ENCODE results near the gene CRKL. TPM values are rescaled to one million over a fixed set of nuclear protein-coding genes. Genes with fewer than 3 reads are reported as not detected.
"Not testable (repeated sequence)": the region's sequence is repeated elsewhere in the genome, so short reads cannot be mapped to it uniquely, and the experiment has no call there.

CRKL gene
- total and polyA plus RNA-seq, 2 of the 4 experiments (the other 2 are of a cell fraction): 20.6 to 35.5 TPM

- H3K4me2 ChIP-seq (ENCODE audit: low read depth, low read length); ATAC-seq (ENCODE audit: low read depth); H2AK9ac ChIP-seq (replicated peaks; ENCODE audit: low read depth, low read length, poor library complexity); H2BK5ac ChIP-seq (ENCODE audit: low read depth, low read length, poor library complexity, severe bottlenecking); H2BK15ac ChIP-seq (ENCODE audit: low read depth, low read length); H3K18ac ChIP-seq (ENCODE audit: low read depth, low read length); H2BK20ac ChIP-seq (ENCODE audit: low read depth, low read length); intact Hi-C loops (cut with micrococcal nuclease); H3K4me3 ChIP-seq (ENCODE audit: insufficient read depth, low read depth, low read length); H2BK120ac ChIP-seq (ENCODE audit: low read depth, low read length); H3K9me3 ChIP-seq (ENCODE audit: control insufficient read depth, insufficient read depth, low read length); H2AK5ac ChIP-seq (ENCODE audit: low read depth, low read length); H3K4me1 ChIP-seq (ENCODE audit: control insufficient read depth, insufficient read depth, low read length); H3K27ac ChIP-seq (ENCODE audit: insufficient read depth, low read length); H3K27me3 ChIP-seq (ENCODE audit: control insufficient read depth, insufficient read depth, low read length); H3K4ac ChIP-seq (ENCODE audit: low read depth, low read length); H4K91ac ChIP-seq (ENCODE audit: insufficient read depth, low read depth, low read length); DNase-seq; BruUV-seq (replicated peaks); H2AFZ ChIP-seq (replicated peaks; ENCODE audit: low read length, poor library complexity); dilution Hi-C loops (cut with HindIII; ENCODE audit: low sequenced_read_pairs, unreplicated experiment); in situ Hi-C loops (cut with MboI; ENCODE audit: low sequenced_read_pairs); H4K8ac ChIP-seq (ENCODE audit: low read depth in 2 of 2, low read length in 2 of 2); H3K14ac ChIP-seq (replicated peaks; ENCODE audit: low read depth, low read length); H3K23ac ChIP-seq (ENCODE audit: low read depth, low read length); H3K56ac ChIP-seq (ENCODE audit: extremely low read depth, insufficient read depth, low read length); H4K5ac ChIP-seq (ENCODE audit: low read depth, low read length); H3K9ac ChIP-seq (ENCODE audit: low read depth, low read length); CTCF ChIA-PET: not testable (repeated sequence)
- 92% methylated on average over 2 of the region's 9 CpGs; no CpG with 5 or more reads in 1 of the 2 experiments for WGBS, 2 experiments (ENCODE audit: extremely low coverage in 2 of 2, insufficient read length in 1 of 2)
- peaks cover 13 to 65% of the 10 kb centered on the region in 2 experiments for H3K79me1 ChIP-seq (ENCODE audit: low read depth in 1 of 2, low read length in 2 of 2)
- POLR2A ChIA-PET (ENCODE audit: unreplicated experiment): interaction anchor here (0.6 kb wide), 1 partner anchor 12 kb away, joined by 4 read pairs; no protein-coding TSS in a partner anchor
- peaks cover 22% of the 10 kb centered on the region for H3K9me1 ChIP-seq (ENCODE audit: insufficient read depth, low read length)
- H4K20me1 ChIP-seq (ENCODE audit: insufficient read depth, low read length): peaks cover 94% of the 10 kb centered on the region
- peaks cover 28% of the 10 kb centered on the region for H3K36me3 ChIP-seq (ENCODE audit: control insufficient read depth, insufficient read depth, low read length)
These were observed 17.8 kb downstream of the CRKL start for GRCh38 chr22:20935049-20935448.

DNA sequence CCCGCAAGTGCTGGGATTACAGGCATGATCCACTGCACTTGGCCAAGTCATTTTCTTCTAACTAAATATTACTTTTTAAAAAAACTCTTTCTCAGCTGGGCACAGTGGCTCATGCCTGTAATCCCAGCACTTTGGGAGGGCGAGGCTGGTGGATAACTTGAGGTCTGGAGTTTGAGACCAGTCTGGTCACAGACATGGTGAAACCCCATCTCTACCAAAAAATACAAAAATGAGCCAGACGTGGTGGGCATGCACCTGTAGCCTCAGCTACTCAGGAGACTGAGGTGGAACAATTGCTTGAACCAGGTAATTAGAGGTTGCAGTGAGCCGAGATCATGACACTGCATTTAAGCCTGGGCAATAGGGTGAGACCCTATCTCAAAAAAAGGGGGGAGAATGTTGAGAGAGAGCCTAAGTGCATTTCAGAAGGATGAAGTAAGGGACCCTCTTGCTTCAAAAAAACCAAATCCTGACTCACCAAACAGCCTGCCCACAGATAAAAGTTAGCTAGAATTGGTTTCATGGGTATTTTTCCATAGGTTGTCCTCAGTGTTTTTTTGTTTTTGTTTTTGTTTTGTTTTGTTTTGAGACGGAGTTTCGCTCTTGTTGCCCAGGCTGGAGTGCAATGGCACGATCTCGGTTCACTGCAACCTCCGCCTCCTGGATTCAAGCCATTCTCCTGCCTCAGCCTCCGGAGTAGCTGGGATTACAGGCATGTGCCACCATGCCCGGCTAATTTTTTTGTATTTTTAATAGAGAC lies 18.8 kb downstream of the CRKL start:
- POLR2A ChIA-PET (ENCODE audit: unreplicated experiment); BruUV-seq (replicated peaks); H2AK9ac ChIP-seq (replicated peaks; ENCODE audit: low read depth, low read length, poor library complexity); H2AK5ac ChIP-seq (ENCODE audit: low read depth, low read length); H2AFZ ChIP-seq (replicated peaks; ENCODE audit: low read length, poor library complexity); H3K4ac ChIP-seq (ENCODE audit: low read depth, low read length); H3K9me3 ChIP-seq (ENCODE audit: control insufficient read depth, insufficient read depth, low read length); DNase-seq; H2BK120ac ChIP-seq (ENCODE audit: low read depth, low read length); H2BK15ac ChIP-seq (ENCODE audit: low read depth, low read length); H3K56ac ChIP-seq (ENCODE audit: extremely low read depth, insufficient read depth, low read length); H3K23ac ChIP-seq (ENCODE audit: low read depth, low read length); ATAC-seq (ENCODE audit: low read depth); H3K14ac ChIP-seq (replicated peaks; ENCODE audit: low read depth, low read length); H4K5ac ChIP-seq (ENCODE audit: low read depth, low read length); in situ Hi-C loops (cut with MboI; ENCODE audit: low sequenced_read_pairs); H3K9ac ChIP-seq (ENCODE audit: low read depth, low read length); H2BK5ac ChIP-seq (ENCODE audit: low read depth, low read length, poor library complexity, severe bottlenecking); dilution Hi-C loops (cut with HindIII; ENCODE audit: low sequenced_read_pairs, unreplicated experiment); H3K4me2 ChIP-seq (ENCODE audit: low read depth, low read length); intact Hi-C loops (cut with micrococcal nuclease); H4K91ac ChIP-seq (ENCODE audit: insufficient read depth, low read depth, low read length); H3K18ac ChIP-seq (ENCODE audit: low read depth, low read length); CTCF ChIA-PET; H4K8ac ChIP-seq (ENCODE audit: low read depth in 2 of 2, low read length in 2 of 2); H3K27ac ChIP-seq (ENCODE audit: insufficient read depth, low read length); H3K27me3 ChIP-seq (ENCODE audit: control insufficient read depth, insufficient read depth, low read length); H2BK20ac ChIP-seq (ENCODE audit: low read depth, low read length); H3K4me3 ChIP-seq (ENCODE audit: insufficient read depth, low read depth, low read length): not testable (repeated sequence)
- WGBS, 2 experiments (ENCODE audit: extremely low coverage in 2 of 2, insufficient read length in 1 of 2): 98% methylated on average over 7 of the region's 11 CpGs; no CpG with 5 or more reads in 1 of the 2 experiments
- peaks cover 22% of the 10 kb centered on the region for H3K9me1 ChIP-seq (ENCODE audit: insufficient read depth, low read length)
- H4K20me1 ChIP-seq (ENCODE audit: insufficient read depth, low read length): peaks cover 94% of the 10 kb centered on the region
- peaks cover 30% of the 10 kb centered on the region for H3K36me3 ChIP-seq (ENCODE audit: control insufficient read depth, insufficient read depth, low read length)
- H3K79me1 ChIP-seq (ENCODE audit: low read depth in 1 of 2, low read length in 2 of 2): peaks cover 17 to 66% of the 10 kb centered on the region in 2 experiments
- peaks cover 10% of the 10 kb centered on the region for H3K4me1 ChIP-seq (ENCODE audit: control insufficient read depth, insufficient read depth, low read length)

Data from IMR-90 (cell line).